Esophagus muscularis mucosa (tissue), 4 donors: ENCODE measurements around the gene UTP3. TPM values are rescaled to one million over a fixed set of nuclear protein-coding genes. Genes with fewer than 3 reads are reported as not detected.
"Not testable (repeated sequence)": the region's sequence is repeated elsewhere in the genome, so short reads cannot be mapped to it uniquely, and the experiment has no call there.

Experiments
- DNase-seq: peaks from one replicate; pipeline ENCODE4 v3.0.0-alpha.2; 2017; ENCODE audit errors: extremely low spot score
- H3K27ac ChIP-seq, 4 donors: fragments of 200-600 bp; sonication (generic); replicated peaks in 1 of 4; 1 replicate in 3 of 4; 2 replicates in 1 of 4; pipeline ENCODE4 v1.5.1; 2016 to 2019; ENCODE audit warnings: mild to moderate bottlenecking in 1 of 4
- H3K27me3 ChIP-seq, 4 donors: fragments of 200-600 bp; sonication (generic); one replicate each; pipeline versions ENCODE4 v1.5.1 to v1.6.0; 2016 to 2019
- H3K36me3 ChIP-seq, 4 donors: fragments of 200-600 bp; sonication (generic); one replicate each; pipeline ENCODE4 v1.5.1; 2016 to 2019
- H3K4me1 ChIP-seq, 4 donors: fragments of 200-600 bp; sonication (generic); one replicate each; pipeline ENCODE4 v1.5.1; 2016 to 2019
- H3K4me3 ChIP-seq, 4 donors: fragments of 200-600 bp; sonication (generic); 1 replicate in 2 of 4; 2 replicates in 2 of 4; pipeline ENCODE4 v1.5.1; 2016 to 2019; ENCODE audit warnings: mild to moderate bottlenecking in 4 of 4, moderate library complexity in 1 of 4
- H3K9me3 ChIP-seq, 4 donors: fragments of 200-600 bp; sonication (generic); 1 replicate in 3 of 4; 2 replicates in 1 of 4; pipeline ENCODE4 v1.5.1; 2016 to 2019
- EP300 ChIP-seq: sonication (generic); formaldehyde crosslinking; IDR thresholded peaks from one replicate; pipeline ENCODE4 v1.6.1; 2017; ENCODE audit warnings: antibody characterized with exemption
- POLR2A ChIP-seq: fragments of 450-650 bp; IDR thresholded peaks from one replicate; pipeline ENCODE4 v1.6.1; 2017; ENCODE audit warnings: antibody characterized with exemption, moderate library complexity, mild to moderate bottlenecking, low read depth
- POLR2AphosphoS5 ChIP-seq, 2 donors: sonication (generic); formaldehyde crosslinking; IDR thresholded peaks; one replicate each; pipeline ENCODE4 v1.6.1; 2017; ENCODE audit warnings: antibody characterized with exemption in 2 of 2
- WGBS: methylation state at CpG from one replicate; pipeline ENCODE4 v1.1.5; 2018; 5-methylcytosine and 5-hydroxymethylcytosine counted together
- intact Hi-C: fragments of 100-400 bp; cut with DNase I; formaldehyde crosslinking; loops from one replicate; pipeline ENCODE4 v1.15.1; 2023
- total RNA-seq, 4 donors: library from RNA; depleted of rRNA; stranded (reverse); fragments of >200 nt; gene quantifications; one replicate each; pipeline versions ENCODE4 v1.1.0 to v1.2.1, GENCODE V29; 2016
- TF ChIP-seq, protein P1 (sequence below), 3 experiments: fragments of 200-600 bp in 2 of 3; fragments of 450-650 bp in 1 of 3; sonication (generic) in 2 of 3; IDR thresholded peaks; one replicate each; pipeline ENCODE4 v1.5.1; 2017 to 2019; ENCODE audit warnings: antibody characterized with exemption in 3 of 3, mild to moderate bottlenecking in 2 of 3, moderate library complexity in 1 of 3

UTP3 gene
- total RNA-seq, 4 donors from 2014 or later: 19.9 to 31.3 (median 21.8) TPM

GRCh38 chr4:70688795-70689231 is 481 bp downstream of the UTP3 start:
- Histone ChIP-seq H3K4me3 (peak overlapping the region; percentile 79 to 94 (median 90)), H3K36me3 (peaks cover 0 to 14% (median 5%) of the 10 kb centered on the region in 4 donors), H3K27me3 (no peaks in the 10 kb centered on the region), H3K4me1 (peaks cover 30 to 46% (median 38%) of the 10 kb centered on the region in 4 donors), H3K27ac (peak overlapping the region; percentile 91 to 97 (median 95)), H3K9me3 (no peaks in the 10 kb centered on the region)
- 1% methylated on average over 19 of the region's 19 CpGs for WGBS
- intact Hi-C loops: loop anchor here (2.0 to 5.0 kb wide), 2 partner anchors 18 to 148 kb away; partner anchors contain the start of gene GRSF1
- TF ChIP-seq EP300 (no peak), POLR2A (no peak), POLR2AphosphoS5 (IDR thresholded peaks at IDR 0.05) (no peak)
- TF ChIP-seq, protein P1, sequence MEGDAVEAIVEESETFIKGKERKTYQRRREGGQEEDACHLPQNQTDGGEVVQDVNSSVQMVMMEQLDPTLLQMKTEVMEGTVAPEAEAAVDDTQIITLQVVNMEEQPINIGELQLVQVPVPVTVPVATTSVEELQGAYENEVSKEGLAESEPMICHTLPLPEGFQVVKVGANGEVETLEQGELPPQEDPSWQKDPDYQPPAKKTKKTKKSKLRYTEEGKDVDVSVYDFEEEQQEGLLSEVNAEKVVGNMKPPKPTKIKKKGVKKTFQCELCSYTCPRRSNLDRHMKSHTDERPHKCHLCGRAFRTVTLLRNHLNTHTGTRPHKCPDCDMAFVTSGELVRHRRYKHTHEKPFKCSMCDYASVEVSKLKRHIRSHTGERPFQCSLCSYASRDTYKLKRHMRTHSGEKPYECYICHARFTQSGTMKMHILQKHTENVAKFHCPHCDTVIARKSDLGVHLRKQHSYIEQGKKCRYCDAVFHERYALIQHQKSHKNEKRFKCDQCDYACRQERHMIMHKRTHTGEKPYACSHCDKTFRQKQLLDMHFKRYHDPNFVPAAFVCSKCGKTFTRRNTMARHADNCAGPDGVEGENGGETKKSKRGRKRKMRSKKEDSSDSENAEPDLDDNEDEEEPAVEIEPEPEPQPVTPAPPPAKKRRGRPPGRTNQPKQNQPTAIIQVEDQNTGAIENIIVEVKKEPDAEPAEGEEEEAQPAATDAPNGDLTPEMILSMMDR (IDR thresholded peaks at IDR 0.05): no peak
- no peak for DNase-seq

- H3K4me1 ChIP-seq: peaks cover 30 to 46% (median 38%) of the 10 kb centered on the region in 4 donors
- WGBS: 70% methylated on average over 1 of the region's 1 CpG
- intact Hi-C loops: no loop called here
Measured at GRCh38 chr4:70691661-70692060, 3.3 kb downstream of the UTP3 start.

DNA sequence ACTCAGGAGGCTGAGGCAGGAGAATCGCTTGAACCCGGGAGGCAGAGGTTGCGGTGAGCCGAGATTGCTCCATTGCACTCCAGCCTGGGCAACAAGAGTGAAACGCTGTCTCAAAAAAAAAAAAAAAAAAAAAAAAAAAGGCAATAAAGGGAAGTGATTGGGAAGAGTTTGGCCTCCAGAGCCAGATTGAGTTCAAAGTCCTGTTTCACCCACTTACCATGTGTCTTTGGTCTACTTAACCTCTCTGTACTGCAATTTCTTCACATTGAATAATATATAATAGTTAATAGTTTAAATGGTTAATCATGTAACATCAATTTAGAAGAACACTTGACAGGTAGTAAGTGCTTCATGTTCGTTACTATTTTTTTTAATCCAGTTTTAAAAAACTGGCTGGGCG is 6.3 kb downstream of the UTP3 start:
- 91% methylated on average over 7 of the region's 7 CpGs for WGBS

More at GRCh38 chr4:70691661-70692060, 3.3 kb downstream of the UTP3 start:
- Histone ChIP-seq H3K36me3 (peaks cover 0 to 14% (median 5%) of the 10 kb centered on the region in 4 donors), H3K9me3 (no peaks in the 10 kb centered on the region), H3K27ac (no peak overlapping the region), H3K27me3 (no peaks in the 10 kb centered on the region), H3K4me3 (no peak overlapping the region)
- DNase-seq: no peak
- TF ChIP-seq, protein P1 (IDR thresholded peaks at IDR 0.05): no peak
- TF ChIP-seq POLR2AphosphoS5 (IDR thresholded peaks at IDR 0.05) (no peak), EP300 (no peak), POLR2A (no peak)

DNA sequence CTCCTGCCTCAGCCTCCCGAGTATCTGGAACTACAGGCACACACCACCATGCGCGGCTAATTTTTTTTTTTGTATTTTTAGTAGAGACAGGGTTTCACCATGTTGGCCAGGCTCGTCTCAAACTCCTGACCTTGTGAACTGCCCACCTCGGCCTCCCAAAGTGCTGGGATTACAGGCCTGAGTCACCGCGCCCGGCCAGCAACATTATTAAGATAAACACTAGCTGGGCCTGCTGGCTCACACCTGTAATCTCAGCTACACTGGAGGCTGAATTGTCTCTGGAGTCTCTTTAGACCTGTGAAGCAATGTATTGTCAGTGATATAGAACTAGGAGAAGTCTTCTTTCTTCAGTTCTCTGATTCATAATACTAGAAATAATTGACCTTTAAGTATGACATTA is 10.1 kb downstream of the UTP3 start:
- H3K4me1 ChIP-seq, DNase-seq, H3K4me3 ChIP-seq, H3K9me3 ChIP-seq, H3K36me3 ChIP-seq, intact Hi-C loops, H3K27me3 ChIP-seq, H3K27ac ChIP-seq: not testable (repeated sequence)
- 89% methylated on average over 6 of the region's 8 CpGs for WGBS

More for the DNA sequence above, 6.3 kb downstream of the UTP3 start:
- H3K27me3 ChIP-seq, H3K4me3 ChIP-seq, intact Hi-C loops, DNase-seq, H3K9me3 ChIP-seq, H3K27ac ChIP-seq: not testable (repeated sequence)
- Histone ChIP-seq H3K4me1 (peaks cover 18 to 30% (median 25%) of the 10 kb centered on the region in 4 donors), H3K36me3 (peaks cover 0 to 14% (median 5%) of the 10 kb centered on the region in 4 donors)

GRCh38 chr4:70700712-70701111 is 12.4 kb downstream of the UTP3 start:
- Histone ChIP-seq H3K36me3 (no peaks in the 10 kb centered on the region), H3K4me3 (no peak overlapping the region), H3K27ac (no peak overlapping the region), H3K27me3 (no peaks in the 10 kb centered on the region), H3K9me3 (no peaks in the 10 kb centered on the region), H3K4me1 (peaks cover 5 to 13% (median 10%) of the 10 kb centered on the region in 4 donors)
- DNase-seq: no peak
- 85% methylated on average over 5 of the region's 5 CpGs for WGBS
- TF ChIP-seq POLR2AphosphoS5 (IDR thresholded peaks at IDR 0.05) (no peak), POLR2A (no peak), EP300 (no peak)
- TF ChIP-seq, protein P1 (IDR thresholded peaks at IDR 0.05): no peak
- intact Hi-C loops: loop anchor here (10.0 kb wide), 2 partner anchors 204 to 294 kb away; partner anchors contain the start of genes DCK and MOB1B

- Histone ChIP-seq H3K4me1 (peaks cover 9 to 17% (median 15%) of the 10 kb centered on the region in 4 donors), H3K27me3 (no peaks in the 10 kb centered on the region), H3K9me3 (no peaks in the 10 kb centered on the region), H3K27ac (no peak overlapping the region), H3K36me3 (no peaks in the 10 kb centered on the region), H3K4me3 (no peak overlapping the region)
- no peak for TF ChIP-seq EP300
- TF ChIP-seq, protein P1 (IDR thresholded peaks at IDR 0.05): no peak
- TF ChIP-seq POLR2AphosphoS5 (IDR thresholded peaks at IDR 0.05): no peak
- TF ChIP-seq POLR2A: no peak
- intact Hi-C loops: loop anchor here (10.0 kb wide), 2 partner anchors 204 to 294 kb away; partner anchors contain the start of genes DCK and MOB1B
- DNase-seq: no peak
- 90% methylated on average over 1 of the region's 1 CpG for WGBS
Measured at GRCh38 chr4:70701271-70701670, 12.9 kb downstream of the UTP3 start.

- H3K9me3 ChIP-seq, DNase-seq, H3K4me3 ChIP-seq, H3K36me3 ChIP-seq, H3K27ac ChIP-seq, H3K27me3 ChIP-seq: not testable (repeated sequence)
- 75% methylated on average over 2 of the region's 2 CpGs for WGBS
- intact Hi-C loops: loop anchor here (10.0 kb wide), 2 partner anchors 202 to 292 kb away; partner anchors contain the start of genes DCK and MOB1B
- H3K4me1 ChIP-seq: peaks cover 19 to 28% (median 26%) of the 10 kb centered on the region in 4 donors
Measured at GRCh38 chr4:70702592-70702991, 14.3 kb downstream of the UTP3 start.
